Omental fat pad (tissue), 4 donors: ENCODE results near the gene B9D2. TPM values are rescaled to one million over a fixed set of nuclear protein-coding genes. Genes with fewer than 3 reads are reported as not detected.

Experiments
- ATAC-seq: fragments of 150-250 bp; one replicate; pipeline ENCODE4 v1.9.1; 2016; ENCODE audit warnings: mild to moderate bottlenecking, moderate library complexity; ENCODE audit not compliant: low FRiP score
- DNase-seq: peaks from one replicate; pipeline ENCODE4 v3.0.0-alpha.2; 2019; ENCODE audit warnings: low spot score
- total RNA-seq, 4 donors: library from RNA; depleted of rRNA; stranded (reverse); fragments of >200 nt; gene quantifications; one replicate each; pipeline ENCODE4 v1.1.0, GENCODE V29; 2016
- TF ChIP-seq, protein P1 (sequence below), 3 donors: fragments of 450-650 bp; IDR thresholded peaks; one replicate each; pipeline ENCODE4 v1.5.1; 2016 to 2017; ENCODE audit warnings: antibody characterized with exemption in 3 of 3, mild to moderate bottlenecking in 3 of 3, moderate library complexity in 2 of 3

Gene B9D2
- total RNA-seq, 4 donors from 2014 or later: 3.3 to 6.8 (median 5.1) TPM

DNA sequence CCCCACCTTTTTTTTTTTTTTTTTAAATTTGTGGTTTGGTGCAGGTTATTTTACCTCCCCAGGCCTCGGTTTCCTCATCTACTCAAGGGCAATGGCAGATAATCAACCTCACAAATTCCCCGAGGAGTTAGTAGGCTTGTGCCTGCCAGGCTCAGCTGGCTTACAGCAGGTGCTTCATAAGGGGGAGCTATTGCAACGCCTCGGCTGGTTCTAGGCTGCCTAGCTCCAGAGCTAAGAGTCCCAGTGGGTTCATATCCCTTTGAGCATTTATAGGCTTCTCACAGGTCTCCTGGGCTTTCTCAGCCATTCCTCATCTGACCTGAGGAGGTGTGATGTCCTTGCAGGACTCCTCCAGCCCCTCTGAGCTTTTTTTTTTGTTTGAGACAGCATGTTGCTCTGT, 44.3 kb upstream of the B9D2 start:
- DNase-seq: no peak
- ATAC-seq: no peak
- TF ChIP-seq, protein P1, sequence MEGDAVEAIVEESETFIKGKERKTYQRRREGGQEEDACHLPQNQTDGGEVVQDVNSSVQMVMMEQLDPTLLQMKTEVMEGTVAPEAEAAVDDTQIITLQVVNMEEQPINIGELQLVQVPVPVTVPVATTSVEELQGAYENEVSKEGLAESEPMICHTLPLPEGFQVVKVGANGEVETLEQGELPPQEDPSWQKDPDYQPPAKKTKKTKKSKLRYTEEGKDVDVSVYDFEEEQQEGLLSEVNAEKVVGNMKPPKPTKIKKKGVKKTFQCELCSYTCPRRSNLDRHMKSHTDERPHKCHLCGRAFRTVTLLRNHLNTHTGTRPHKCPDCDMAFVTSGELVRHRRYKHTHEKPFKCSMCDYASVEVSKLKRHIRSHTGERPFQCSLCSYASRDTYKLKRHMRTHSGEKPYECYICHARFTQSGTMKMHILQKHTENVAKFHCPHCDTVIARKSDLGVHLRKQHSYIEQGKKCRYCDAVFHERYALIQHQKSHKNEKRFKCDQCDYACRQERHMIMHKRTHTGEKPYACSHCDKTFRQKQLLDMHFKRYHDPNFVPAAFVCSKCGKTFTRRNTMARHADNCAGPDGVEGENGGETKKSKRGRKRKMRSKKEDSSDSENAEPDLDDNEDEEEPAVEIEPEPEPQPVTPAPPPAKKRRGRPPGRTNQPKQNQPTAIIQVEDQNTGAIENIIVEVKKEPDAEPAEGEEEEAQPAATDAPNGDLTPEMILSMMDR (IDR thresholded peaks at IDR 0.05): no peak

DNA sequence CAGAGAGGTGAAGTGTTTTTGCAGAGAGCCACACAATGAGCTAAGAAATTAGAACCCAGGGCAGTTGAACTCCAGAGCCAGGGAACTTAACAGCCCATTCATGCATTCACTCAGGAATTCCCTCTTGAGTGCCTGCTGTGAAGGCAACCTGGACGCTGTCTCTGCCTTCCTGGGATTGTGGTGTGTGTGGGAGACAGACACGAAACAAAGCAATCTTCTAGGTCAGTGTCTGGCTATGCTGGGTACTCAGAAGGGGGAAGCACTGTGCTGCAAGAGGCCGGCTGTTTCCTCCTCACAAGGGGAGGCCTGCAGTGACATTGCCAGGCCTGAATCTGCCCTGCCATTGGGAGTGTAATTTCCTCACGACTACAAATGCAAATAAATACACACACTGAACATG, 43.3 kb upstream of the B9D2 start:
- DNase-seq (no peak), ATAC-seq (no peak)
- TF ChIP-seq, protein P1 (IDR thresholded peaks at IDR 0.05): no peak

DNA sequence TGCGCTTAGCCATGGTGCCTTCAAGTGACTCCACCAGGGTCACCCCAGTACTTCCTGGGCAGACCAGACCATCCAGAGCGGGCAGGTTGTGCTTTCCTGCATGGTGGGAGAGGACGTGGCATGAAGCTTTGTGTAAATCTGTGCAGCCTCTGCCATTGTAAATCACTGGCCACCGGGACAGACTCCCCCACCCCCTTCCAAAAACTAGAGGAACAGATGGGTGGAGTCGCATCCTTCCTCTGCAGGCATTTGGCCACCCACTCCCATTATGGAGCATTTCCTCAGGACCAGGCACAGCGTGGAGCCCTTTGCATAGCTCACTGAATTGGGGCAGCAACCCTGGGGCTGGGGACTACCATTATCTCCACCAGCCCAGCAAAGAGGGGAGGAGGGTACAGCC, 41.8 kb upstream of the B9D2 start:
- no peak for DNase-seq
- TF ChIP-seq, protein P1 (IDR thresholded peaks at IDR 0.05): no peak
- no peak for ATAC-seq

DNA sequence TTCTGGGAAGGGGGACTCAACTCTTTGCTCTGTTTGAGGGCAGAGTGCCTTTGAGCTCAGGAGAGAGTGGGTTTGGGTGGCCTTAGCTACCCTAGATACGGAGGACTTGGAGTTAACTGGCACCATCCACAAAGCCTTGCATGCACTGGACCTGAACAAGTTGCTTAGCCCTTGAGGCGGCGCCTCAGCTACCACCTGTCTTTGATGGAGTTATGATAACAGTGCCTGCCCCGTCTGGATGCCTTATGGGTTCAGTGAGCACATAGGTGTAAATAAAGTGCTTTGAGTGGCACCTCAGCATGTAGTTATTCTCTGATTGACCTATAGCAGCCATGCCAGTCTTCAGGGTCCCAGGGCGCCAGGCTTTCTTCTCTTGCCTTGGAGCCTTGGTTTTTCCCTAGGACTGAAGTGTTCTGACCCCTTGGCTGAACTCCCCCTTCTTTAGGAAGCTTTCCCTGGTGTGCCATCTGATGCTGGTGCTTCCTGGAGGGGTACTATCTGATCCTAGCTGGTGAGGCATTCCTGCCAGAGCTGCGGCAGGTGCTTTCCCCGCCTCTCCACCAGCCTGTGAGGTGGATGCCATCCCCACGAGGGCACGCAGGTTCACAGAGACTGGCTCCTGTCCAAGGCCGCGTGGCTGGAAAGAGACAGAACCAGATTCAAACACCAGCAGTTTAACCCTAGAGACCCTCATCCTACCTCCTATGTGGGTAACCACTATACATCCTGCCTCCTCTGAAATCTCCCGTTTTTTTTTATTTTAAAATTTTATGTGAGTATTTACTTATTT, 39.4 kb upstream of the B9D2 start:
- TF ChIP-seq, protein P1 (IDR thresholded peaks at IDR 0.05): no peak

DNA sequence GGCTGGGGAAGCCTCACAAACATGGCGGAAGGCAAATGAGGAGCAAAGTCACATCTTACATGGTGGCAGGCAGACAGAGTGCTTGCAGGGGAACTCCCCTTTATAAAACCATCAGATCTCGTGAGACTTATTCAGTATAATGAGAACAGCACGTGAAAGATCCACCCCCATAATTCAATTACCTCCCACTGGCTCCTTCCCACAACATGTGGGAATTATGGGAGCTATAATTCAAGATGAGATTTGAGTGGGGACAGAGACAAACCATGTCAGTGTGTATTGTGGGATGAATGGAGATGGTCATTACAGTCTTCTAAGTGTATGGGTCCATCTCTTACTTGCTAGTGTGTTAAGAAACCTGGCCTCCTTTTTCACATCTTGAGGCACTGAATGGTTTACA, 38.1 kb upstream of the B9D2 start:
- TF ChIP-seq, protein P1 (IDR thresholded peaks at IDR 0.05): no peak
- DNase-seq (no peak), ATAC-seq (no peak)

More for the DNA sequence above, 39.4 kb upstream of the B9D2 start:
- ATAC-seq (no peak), DNase-seq (no peak)

DNA sequence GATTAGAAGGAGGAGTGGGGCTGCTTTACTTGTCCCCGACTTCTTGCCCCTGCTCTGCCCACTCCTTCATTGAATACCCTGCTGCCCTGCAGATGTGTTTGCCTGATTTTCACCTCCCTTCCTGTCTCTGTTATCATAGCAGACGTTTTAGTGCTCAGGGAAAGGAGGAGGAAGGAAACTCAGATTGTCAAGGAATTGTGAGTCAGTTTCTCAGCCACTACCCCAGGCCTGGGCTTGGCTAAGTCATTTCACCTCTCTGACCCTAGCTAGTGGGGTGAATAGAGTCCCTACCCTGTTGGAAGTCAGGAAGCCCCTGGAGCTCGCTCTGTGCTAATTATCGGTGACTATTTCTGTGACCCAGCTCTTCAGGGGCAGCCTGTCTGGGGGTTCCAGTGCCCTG, 37.5 kb upstream of the B9D2 start:
- ATAC-seq: no peak
- no peak for DNase-seq
- TF ChIP-seq, protein P1 (IDR thresholded peaks at IDR 0.05): no peak

DNA sequence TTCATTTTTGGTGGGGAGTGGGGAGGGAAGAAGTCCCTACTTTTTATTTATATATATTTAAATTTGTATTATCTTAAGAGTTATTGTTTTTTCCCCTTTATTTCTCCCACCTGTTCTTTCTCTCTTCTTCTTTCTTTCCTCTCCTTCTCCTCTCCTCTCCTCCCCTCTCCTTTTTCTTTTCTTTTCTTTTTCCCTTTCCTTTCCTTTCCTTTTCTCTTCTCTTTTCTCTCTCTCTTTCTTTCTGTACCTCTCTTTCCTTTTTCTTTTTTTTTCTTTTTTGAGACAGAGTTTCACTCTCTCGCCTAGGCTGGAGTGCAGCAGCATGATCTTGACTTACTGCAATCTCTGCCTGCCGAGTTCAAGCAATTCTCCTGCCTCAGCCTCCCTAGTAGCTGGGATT, 35.6 kb upstream of the B9D2 start:
- DNase-seq: no peak
- ATAC-seq: no peak
- TF ChIP-seq, protein P1 (IDR thresholded peaks at IDR 0.05): no peak
